Liver (tissue), 9 donors: ENCODE results near the gene CCNYL1. TPM values are rescaled to one million over a fixed set of nuclear protein-coding genes. Genes with fewer than 3 reads are reported as not detected.

ENCODE experiments used
- DNase-seq: peaks from one replicate; pipeline ENCODE4 v3.0.0-alpha.2; 2017; ENCODE audit warnings: low spot score
- H3K27ac ChIP-seq, 2 donors: one replicate each; pipeline ENCODE4 v1.7.0; 2013; ENCODE audit warnings: inconsistent platforms in 2 of 2, low read length in 2 of 2, control low read depth in 1 of 2, low read depth in 1 of 2, mild to moderate bottlenecking in 1 of 2
- H3K27me3 ChIP-seq, 4 donors: one replicate each; pipeline versions ENCODE4 v1.6.1 to v1.7.0; 2013; ENCODE audit warnings: low read length in 3 of 4, inconsistent platforms in 1 of 4, mild to moderate bottlenecking in 1 of 4, moderate library complexity in 1 of 4; ENCODE audit not compliant: control insufficient read depth in 4 of 4, insufficient read depth in 4 of 4
- H3K36me3 ChIP-seq, 4 donors: one replicate each; pipeline versions ENCODE4 v1.6.1 to v1.7.0; 2013; ENCODE audit warnings: low read length in 3 of 4, mild to moderate bottlenecking in 3 of 4, low read depth in 1 of 4, moderate library complexity in 1 of 4; ENCODE audit not compliant: control insufficient read depth in 4 of 4, insufficient read depth in 3 of 4
- H3K4me1 ChIP-seq, 4 donors: one replicate each; pipeline versions ENCODE4 v1.6.1 to v1.7.0; 2013; ENCODE audit warnings: low read length in 3 of 4, mild to moderate bottlenecking in 3 of 4, moderate library complexity in 1 of 4; ENCODE audit not compliant: control insufficient read depth in 4 of 4, insufficient read depth in 4 of 4
- H3K4me3 ChIP-seq, 3 donors: one replicate each; pipeline versions ENCODE4 v1.6.1 to v1.7.0; 2013; ENCODE audit warnings: low read length in 3 of 3, control low read depth in 1 of 3, low read depth in 1 of 3, mild to moderate bottlenecking in 1 of 3
- H3K9ac ChIP-seq, 2 donors: one replicate each; pipeline ENCODE4 v1.7.0; 2013; ENCODE audit warnings: low read length in 2 of 2, mild to moderate bottlenecking in 2 of 2, moderate library complexity in 2 of 2, control low read depth in 1 of 2, low read depth in 1 of 2
- H3K9me3 ChIP-seq, 4 donors: one replicate each; pipeline versions ENCODE4 v1.6.1 to v1.7.0; 2013; ENCODE audit warnings: low read length in 3 of 4; ENCODE audit not compliant: control insufficient read depth in 4 of 4
- EGR1 ChIP-seq, 2 donors: IDR thresholded peaks; 2 replicates each; pipeline ENCODE4 v1.6.1; 2016 to 2018; ENCODE audit warnings: antibody characterized with exemption in 2 of 2, low read depth in 2 of 2
- FOXA1 ChIP-seq: IDR thresholded peaks from 2 replicates; pipeline ENCODE4 v1.6.1; 2016; ENCODE audit warnings: antibody characterized with exemption
- GABPA ChIP-seq, 2 donors: IDR thresholded peaks in 1 of 2; conservative IDR thresholded peaks in 1 of 2; 2 replicates each; pipeline ENCODE4 v1.6.1; 2016; ENCODE audit warnings: antibody characterized with exemption in 2 of 2, mild to moderate bottlenecking in 1 of 2, moderate library complexity in 1 of 2
- HNF4A ChIP-seq, 2 donors: conservative IDR thresholded peaks; 2 replicates each; pipeline ENCODE4 v1.6.1; 2016; ENCODE audit warnings: antibody characterized with exemption in 2 of 2, mild to moderate bottlenecking in 2 of 2
- HNF4G ChIP-seq: IDR thresholded peaks from 2 replicates; pipeline ENCODE4 v1.6.1; 2016; ENCODE audit warnings: antibody characterized with exemption
- JUND ChIP-seq, 2 donors: IDR thresholded peaks; 2 replicates each; pipeline ENCODE4 v1.6.1; 2016; ENCODE audit warnings: antibody characterized with exemption in 2 of 2
- MAX ChIP-seq: IDR thresholded peaks from 2 replicates; pipeline ENCODE4 v1.6.1; 2016; ENCODE audit warnings: antibody characterized with exemption
- NR2F2 ChIP-seq: IDR thresholded peaks from 2 replicates; pipeline ENCODE4 v1.6.1; 2016; ENCODE audit warnings: antibody characterized with exemption
- RXRA ChIP-seq, 2 donors: IDR thresholded peaks; 2 replicates each; pipeline ENCODE4 v1.6.1; 2017 to 2018; ENCODE audit warnings: antibody characterized with exemption in 2 of 2, mild to moderate bottlenecking in 1 of 2
- SP1 ChIP-seq: IDR thresholded peaks from 2 replicates; pipeline ENCODE4 v1.6.1; 2018; ENCODE audit warnings: antibody characterized with exemption, mild to moderate bottlenecking
- TAF1 ChIP-seq: conservative IDR thresholded peaks from 2 replicates; pipeline ENCODE4 v1.6.1; 2016; ENCODE audit warnings: antibody characterized with exemption, mild to moderate bottlenecking
- YY1 ChIP-seq: IDR thresholded peaks from 2 replicates; pipeline ENCODE4 v1.6.1; 2016; ENCODE audit warnings: antibody characterized with exemption, mild to moderate bottlenecking
- WGBS: extraction: QIAGEN DNeasy Blood & Tissue Kit; methylation state at CpG from one replicate; pipeline ENCODE4 v1.1.7; 2013; 5-methylcytosine and 5-hydroxymethylcytosine counted together
- polyA plus RNA-seq, 2 donors: library from polyadenylated mRNA; stranded (reverse) in 1 of 2; unstranded in 1 of 2; fragments of 200-250 nt in 1 of 2; fragments of >200 nt in 1 of 2; fragmentation: Nextera tagmentation in 1 of 2; extraction: Ambion mirVana in 1 of 2; gene quantifications; one replicate each; pipeline versions ENCODE4 v1.2.1 to v1.2.3, GENCODE V29; 2013 to 2015
- total RNA-seq, 2 donors: library from RNA; depleted of rRNA; stranded (reverse); fragments of >200 nt; gene quantifications; one replicate each; pipeline ENCODE4 v1.2.3, GENCODE V29; 2014
- TF ChIP-seq, protein P1 (sequence below): fragments of 150-350 bp; IDR thresholded peaks from 2 replicates; pipeline ENCODE4 v1.5.1; 2017; ENCODE audit warnings: improper control_type of control experiment, low read depth, low read length; ENCODE audit not compliant: missing input control
- TF ChIP-seq, protein P2 (sequence below): IDR thresholded peaks from 2 replicates; pipeline ENCODE4 v1.6.1; 2016; ENCODE audit warnings: antibody characterized with exemption, mild to moderate bottlenecking
- TF ChIP-seq, protein P3 (sequence below): IDR thresholded peaks from 2 replicates; pipeline ENCODE4 v1.6.1; 2016; ENCODE audit warnings: antibody characterized with exemption
- donor health status: healthy.
- donor health status: healthy.
- donor health status: healthy.
- donor health status: healthy.
- donor health status: healthy.

Gene CCNYL1
- total and polyA plus RNA-seq, 4 donors, result 5.8 to 9.3 (median 8.2) TPM

DNA sequence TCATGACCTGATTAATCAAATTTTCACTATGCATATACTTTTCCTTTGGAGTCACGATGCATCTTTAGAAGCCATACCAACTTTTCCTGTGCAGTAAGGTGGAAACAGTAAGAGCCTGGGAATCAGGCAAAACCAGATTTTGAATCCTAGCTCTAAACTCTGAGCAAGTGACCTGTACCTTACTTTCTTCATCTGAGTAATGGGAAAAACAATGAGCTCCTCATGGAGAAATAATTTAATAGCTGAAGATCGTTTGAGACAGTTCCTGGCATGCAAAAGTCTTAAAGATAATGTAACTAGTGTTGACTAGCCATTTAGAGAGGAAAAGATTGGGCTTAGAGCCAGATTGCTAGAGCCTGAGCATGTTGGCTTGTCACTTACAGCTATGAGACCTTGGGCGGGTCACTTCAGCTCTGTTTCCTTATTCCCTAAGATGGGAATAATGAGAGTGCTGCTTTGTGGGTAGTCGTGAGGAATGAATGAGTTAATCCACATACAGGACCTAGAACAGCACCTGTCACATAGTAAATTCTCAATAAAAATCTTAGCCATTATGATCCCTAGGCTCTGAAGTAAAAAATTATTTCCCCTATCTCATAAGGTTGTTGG is 17.7 kb upstream of the CCNYL1 start:
- TF ChIP-seq JUND (IDR thresholded peaks at IDR 0.05) (no peak), SP1 (no peak), RXRA (IDR thresholded peaks at IDR 0.05) (no peak), GABPA (IDR thresholded peaks at IDR 0.05 in 1 of 2, conservative IDR thresholded peaks at IDR 0.05 in 1 of 2) (no peak), YY1 (no peak), EGR1 (IDR thresholded peaks at IDR 0.05; ENCODE audit: low read depth in 2 of 2) (no peak), HNF4G (no peak), TAF1 (no peak), HNF4A (conservative IDR thresholded peaks at IDR 0.05) (no peak), NR2F2 (no peak), MAX (no peak)
- TF ChIP-seq, protein P1, sequence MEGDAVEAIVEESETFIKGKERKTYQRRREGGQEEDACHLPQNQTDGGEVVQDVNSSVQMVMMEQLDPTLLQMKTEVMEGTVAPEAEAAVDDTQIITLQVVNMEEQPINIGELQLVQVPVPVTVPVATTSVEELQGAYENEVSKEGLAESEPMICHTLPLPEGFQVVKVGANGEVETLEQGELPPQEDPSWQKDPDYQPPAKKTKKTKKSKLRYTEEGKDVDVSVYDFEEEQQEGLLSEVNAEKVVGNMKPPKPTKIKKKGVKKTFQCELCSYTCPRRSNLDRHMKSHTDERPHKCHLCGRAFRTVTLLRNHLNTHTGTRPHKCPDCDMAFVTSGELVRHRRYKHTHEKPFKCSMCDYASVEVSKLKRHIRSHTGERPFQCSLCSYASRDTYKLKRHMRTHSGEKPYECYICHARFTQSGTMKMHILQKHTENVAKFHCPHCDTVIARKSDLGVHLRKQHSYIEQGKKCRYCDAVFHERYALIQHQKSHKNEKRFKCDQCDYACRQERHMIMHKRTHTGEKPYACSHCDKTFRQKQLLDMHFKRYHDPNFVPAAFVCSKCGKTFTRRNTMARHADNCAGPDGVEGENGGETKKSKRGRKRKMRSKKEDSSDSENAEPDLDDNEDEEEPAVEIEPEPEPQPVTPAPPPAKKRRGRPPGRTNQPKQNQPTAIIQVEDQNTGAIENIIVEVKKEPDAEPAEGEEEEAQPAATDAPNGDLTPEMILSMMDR, result no peak
- TF ChIP-seq, protein P2, sequence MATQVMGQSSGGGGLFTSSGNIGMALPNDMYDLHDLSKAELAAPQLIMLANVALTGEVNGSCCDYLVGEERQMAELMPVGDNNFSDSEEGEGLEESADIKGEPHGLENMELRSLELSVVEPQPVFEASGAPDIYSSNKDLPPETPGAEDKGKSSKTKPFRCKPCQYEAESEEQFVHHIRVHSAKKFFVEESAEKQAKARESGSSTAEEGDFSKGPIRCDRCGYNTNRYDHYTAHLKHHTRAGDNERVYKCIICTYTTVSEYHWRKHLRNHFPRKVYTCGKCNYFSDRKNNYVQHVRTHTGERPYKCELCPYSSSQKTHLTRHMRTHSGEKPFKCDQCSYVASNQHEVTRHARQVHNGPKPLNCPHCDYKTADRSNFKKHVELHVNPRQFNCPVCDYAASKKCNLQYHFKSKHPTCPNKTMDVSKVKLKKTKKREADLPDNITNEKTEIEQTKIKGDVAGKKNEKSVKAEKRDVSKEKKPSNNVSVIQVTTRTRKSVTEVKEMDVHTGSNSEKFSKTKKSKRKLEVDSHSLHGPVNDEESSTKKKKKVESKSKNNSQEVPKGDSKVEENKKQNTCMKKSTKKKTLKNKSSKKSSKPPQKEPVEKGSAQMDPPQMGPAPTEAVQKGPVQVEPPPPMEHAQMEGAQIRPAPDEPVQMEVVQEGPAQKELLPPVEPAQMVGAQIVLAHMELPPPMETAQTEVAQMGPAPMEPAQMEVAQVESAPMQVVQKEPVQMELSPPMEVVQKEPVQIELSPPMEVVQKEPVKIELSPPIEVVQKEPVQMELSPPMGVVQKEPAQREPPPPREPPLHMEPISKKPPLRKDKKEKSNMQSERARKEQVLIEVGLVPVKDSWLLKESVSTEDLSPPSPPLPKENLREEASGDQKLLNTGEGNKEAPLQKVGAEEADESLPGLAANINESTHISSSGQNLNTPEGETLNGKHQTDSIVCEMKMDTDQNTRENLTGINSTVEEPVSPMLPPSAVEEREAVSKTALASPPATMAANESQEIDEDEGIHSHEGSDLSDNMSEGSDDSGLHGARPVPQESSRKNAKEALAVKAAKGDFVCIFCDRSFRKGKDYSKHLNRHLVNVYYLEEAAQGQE, result no peak
- TF ChIP-seq, protein P3, sequence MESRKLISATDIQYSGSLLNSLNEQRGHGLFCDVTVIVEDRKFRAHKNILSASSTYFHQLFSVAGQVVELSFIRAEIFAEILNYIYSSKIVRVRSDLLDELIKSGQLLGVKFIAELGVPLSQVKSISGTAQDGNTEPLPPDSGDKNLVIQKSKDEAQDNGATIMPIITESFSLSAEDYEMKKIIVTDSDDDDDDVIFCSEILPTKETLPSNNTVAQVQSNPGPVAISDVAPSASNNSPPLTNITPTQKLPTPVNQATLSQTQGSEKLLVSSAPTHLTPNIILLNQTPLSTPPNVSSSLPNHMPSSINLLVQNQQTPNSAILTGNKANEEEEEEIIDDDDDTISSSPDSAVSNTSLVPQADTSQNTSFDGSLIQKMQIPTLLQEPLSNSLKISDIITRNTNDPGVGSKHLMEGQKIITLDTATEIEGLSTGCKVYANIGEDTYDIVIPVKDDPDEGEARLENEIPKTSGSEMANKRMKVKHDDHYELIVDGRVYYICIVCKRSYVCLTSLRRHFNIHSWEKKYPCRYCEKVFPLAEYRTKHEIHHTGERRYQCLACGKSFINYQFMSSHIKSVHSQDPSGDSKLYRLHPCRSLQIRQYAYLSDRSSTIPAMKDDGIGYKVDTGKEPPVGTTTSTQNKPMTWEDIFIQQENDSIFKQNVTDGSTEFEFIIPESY, result no peak
- whole genome bisulfite sequencing, result 62% methylated on average over 4 of the region's 4 CpGs

GRCh38 chr2:207694811-207695281 is 16.6 kb upstream of the CCNYL1 start:
- DNase-seq, result no peak
- Histone ChIP-seq H3K9ac (no peak overlapping the region), H3K27me3 (no peaks in the 10 kb centered on the region), H3K4me1 (no peaks in the 10 kb centered on the region), H3K9me3 (no peaks in the 10 kb centered on the region), H3K27ac (no peak overlapping the region), H3K4me3 (no peak overlapping the region), H3K36me3 (no peaks in the 10 kb centered on the region)
- 77% methylated on average over 4 of the region's 4 CpGs for WGBS
- TF ChIP-seq, protein P1, result no peak
- no peak for TF ChIP-seq RXRA (IDR thresholded peaks at IDR 0.05)
- no peak for TF ChIP-seq MAX
- TF ChIP-seq FOXA1, result no peak

More for the DNA sequence above, 17.7 kb upstream of the CCNYL1 start:
- Histone ChIP-seq H3K36me3 (no peaks in the 10 kb centered on the region), H3K27ac (no peak overlapping the region), H3K9me3 (no peaks in the 10 kb centered on the region), H3K9ac (no peak overlapping the region), H3K27me3 (no peaks in the 10 kb centered on the region), H3K4me3 (no peak overlapping the region), H3K4me1 (no peaks in the 10 kb centered on the region)
- no peak for DNase-seq
